ENCODE data around the gene LRRC28. TPM values are rescaled to one million over a fixed set of nuclear protein-coding genes. Genes with fewer than 3 reads are reported as not detected.

The LRRC28 gene
- total RNA-seq, 1 donor from 2014 or later: 33.0 TPM

- H3K4me1 Mint-ChIP-seq (ENCODE audit: unreplicated experiment): peaks cover 8% of the 10 kb centered on the region
- peaks cover 8% of the 10 kb centered on the region for H3K27me3 Mint-ChIP-seq (ENCODE audit: unreplicated experiment)
- no peaks in the 10 kb centered on the region for H3K9me3 Mint-ChIP-seq (ENCODE audit: unreplicated experiment)
- no peaks in the 10 kb centered on the region for H3K36me3 Mint-ChIP-seq (ENCODE audit: low read depth, unreplicated experiment)
- H3K27ac Mint-ChIP-seq (ENCODE audit: unreplicated experiment): no peak overlapping the region
- DNase-seq (ENCODE audit: low spot score): no peak
- TF ChIP-seq CTCF (IDR thresholded peaks at IDR 0.05; ENCODE audit: unreplicated experiment): no peak
- no peak overlapping the region for H3K4me3 Mint-ChIP-seq (ENCODE audit: unreplicated experiment)
Measured at GRCh38 chr15:99432271-99433025, 181.2 kb downstream of the LRRC28 start.

GRCh38 chr15:99433026-99433756 is 181.9 kb downstream of the LRRC28 start:
- no peak for TF ChIP-seq CTCF (IDR thresholded peaks at IDR 0.05; ENCODE audit: unreplicated experiment)
- DNase-seq (ENCODE audit: low spot score): no peak
- no peak overlapping the region for H3K27ac Mint-ChIP-seq (ENCODE audit: unreplicated experiment)

DNA sequence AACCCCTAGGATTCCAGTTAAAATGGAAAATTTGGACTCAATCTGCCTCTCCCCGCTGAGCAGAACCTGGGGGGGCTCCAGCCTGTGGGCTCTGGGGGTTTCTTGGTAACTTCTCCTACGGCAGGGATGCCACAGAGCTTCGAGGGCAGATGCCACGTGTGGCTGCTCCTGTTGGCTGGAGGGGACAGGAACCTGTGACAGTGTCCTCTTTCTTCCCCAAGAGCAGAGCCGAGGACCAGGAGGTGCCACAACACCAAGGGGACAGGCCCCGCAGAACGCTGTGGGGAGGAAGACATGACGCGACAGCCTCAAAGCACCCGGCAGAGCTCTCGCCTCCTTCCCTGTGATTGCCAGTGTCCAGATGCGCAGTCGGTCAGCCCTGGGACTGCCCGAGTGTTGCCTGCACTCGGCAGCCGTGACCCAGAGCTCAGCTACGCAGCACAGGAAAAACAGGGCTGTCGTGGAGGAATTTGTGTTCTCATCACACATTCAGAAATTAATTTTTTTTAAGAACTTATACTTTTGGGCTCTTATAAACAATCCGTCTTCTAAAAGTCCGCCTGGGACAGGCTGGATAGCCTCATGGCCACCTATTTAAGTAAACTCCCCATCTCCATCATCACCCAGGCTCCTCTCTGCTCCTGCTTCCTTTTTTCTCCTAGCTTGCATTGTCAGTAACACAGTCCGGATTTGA is 182.6 kb downstream of the LRRC28 start:
- Mint-ChIP-seq H3K9me3 (ENCODE audit: unreplicated experiment) (no peaks in the 10 kb centered on the region), H3K4me1 (ENCODE audit: unreplicated experiment) (peaks cover 12% of the 10 kb centered on the region), H3K27me3 (ENCODE audit: unreplicated experiment) (peaks cover 8% of the 10 kb centered on the region), H3K27ac (ENCODE audit: unreplicated experiment) (no peak overlapping the region), H3K36me3 (ENCODE audit: low read depth, unreplicated experiment) (no peaks in the 10 kb centered on the region), H3K4me3 (ENCODE audit: unreplicated experiment) (no peak overlapping the region)
- no peak for TF ChIP-seq CTCF (IDR thresholded peaks at IDR 0.05; ENCODE audit: unreplicated experiment)
- DNase-seq (ENCODE audit: low spot score): no peak

More at GRCh38 chr15:99433026-99433756, 181.9 kb downstream of the LRRC28 start:
- H3K27me3 Mint-ChIP-seq (ENCODE audit: unreplicated experiment): peaks cover 8% of the 10 kb centered on the region
- peaks cover 8% of the 10 kb centered on the region for H3K4me1 Mint-ChIP-seq (ENCODE audit: unreplicated experiment)
- H3K9me3 Mint-ChIP-seq (ENCODE audit: unreplicated experiment): no peaks in the 10 kb centered on the region
- no peak overlapping the region for H3K4me3 Mint-ChIP-seq (ENCODE audit: unreplicated experiment)
- H3K36me3 Mint-ChIP-seq (ENCODE audit: low read depth, unreplicated experiment): no peaks in the 10 kb centered on the region

DNA sequence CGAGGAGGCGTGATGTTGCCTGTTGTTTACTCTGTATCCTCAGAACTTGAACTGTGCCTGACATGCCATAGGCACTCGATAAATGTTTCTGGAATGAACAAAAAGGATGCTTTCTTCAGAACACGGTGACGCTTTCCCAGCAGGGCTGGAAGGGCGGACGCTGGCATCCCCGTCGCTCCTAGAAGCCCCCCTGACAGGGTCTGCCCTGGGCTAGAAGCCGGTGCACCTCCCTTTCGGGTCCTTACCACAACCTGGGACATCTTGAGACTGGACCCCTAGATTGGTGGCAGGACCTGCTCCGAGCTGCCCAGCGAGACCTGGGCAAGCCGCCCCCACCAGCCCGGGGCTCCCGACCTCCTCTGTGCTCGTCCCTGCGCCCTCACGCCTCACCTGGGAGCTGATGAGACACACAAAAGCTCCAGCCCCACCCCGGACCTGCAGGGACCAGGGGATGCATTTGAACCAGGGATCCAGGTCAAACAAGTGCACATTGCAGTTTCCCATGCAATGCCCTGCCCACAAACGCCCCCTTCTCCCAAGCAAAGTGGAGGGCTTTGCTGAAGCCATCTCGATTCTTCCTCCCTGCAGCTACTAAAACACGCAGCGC is 183.3 kb downstream of the LRRC28 start:
- no peak for TF ChIP-seq CTCF (IDR thresholded peaks at IDR 0.05; ENCODE audit: unreplicated experiment)
- H3K36me3 Mint-ChIP-seq (ENCODE audit: low read depth, unreplicated experiment): no peaks in the 10 kb centered on the region
- H3K9me3 Mint-ChIP-seq (ENCODE audit: unreplicated experiment): no peaks in the 10 kb centered on the region
- H3K27ac Mint-ChIP-seq (ENCODE audit: unreplicated experiment): no peak overlapping the region
- no peak overlapping the region for H3K4me3 Mint-ChIP-seq (ENCODE audit: unreplicated experiment)
- H3K4me1 Mint-ChIP-seq (ENCODE audit: unreplicated experiment): peaks cover 14% of the 10 kb centered on the region
- DNase-seq (ENCODE audit: low spot score): no peak
- H3K27me3 Mint-ChIP-seq (ENCODE audit: unreplicated experiment): peaks cover 8% of the 10 kb centered on the region

Measured in endothelial cell (in vitro differentiated cells).